Measurements from ENCODE around the gene FKBP5. TPM values are rescaled to one million over a fixed set of nuclear protein-coding genes. Genes with fewer than 3 reads are reported as not detected.

FKBP5 gene
- total and polyA plus RNA-seq, 10 of the 15 experiments (the other 5 are each of a cell fraction or from before 2014, with no cell fraction given): 29.0 to 123 (median 62.3) TPM

GRCh38 chr6:35638679-35639078 lies 50.0 kb downstream of the FKBP5 start (continued):
- TF ChIP-seq BCLAF1 (IDR thresholded peaks at IDR 0.05) (no peak), BCL11A (IDR thresholded peaks at IDR 0.05; ENCODE audit: low read depth, low read length) (no peak), SIX5 (IDR thresholded peaks at IDR 0.05; ENCODE audit: low read depth, low read length, severe bottlenecking) (no peak), NFXL1 (IDR thresholded peaks at IDR 0.05; ENCODE audit: borderline replicate concordance) (no peak), CHD4 (IDR thresholded peaks at IDR 0.05) (no peak), YY1 (IDR thresholded peaks at IDR 0.05; ENCODE audit: low read depth, low read length) (no peak), JUND (IDR thresholded peaks at IDR 0.05; ENCODE audit: low read depth, low read length) (no peak), NR2C2 (IDR thresholded peaks at IDR 0.05; ENCODE audit: borderline replicate concordance, control insufficient read depth, insufficient read length, low read depth) (no peak), ATF7 (IDR thresholded peaks at IDR 0.05; ENCODE audit: low read depth) (no peak), RFX5 (IDR thresholded peaks at IDR 0.05; ENCODE audit: low read depth, low read length) (no peak)

GRCh38 chr6:35637911-35638310 lies 50.8 kb downstream of the FKBP5 start:
- no peaks in the 10 kb centered on the region for H3K27me3 ChIP-seq (replicated peaks in 1 of 2; ENCODE audit: control insufficient read depth in 2 of 2, insufficient read depth in 2 of 2, low read length in 1 of 2)
- H3K27ac ChIP-seq (ENCODE audit: control insufficient read depth, insufficient read depth): no peak overlapping the region
- no TSS peak for BruUV-seq (replicated peaks)
- no peak overlapping the region for H2AFZ ChIP-seq (ENCODE audit: control insufficient read depth, low read depth, low read length)
- H3K9me3 ChIP-seq (replicated peaks; ENCODE audit: control insufficient read depth, insufficient read depth, low read length): no peaks in the 10 kb centered on the region
- no peak overlapping the region for H3K4me2 ChIP-seq (ENCODE audit: control insufficient read depth, insufficient read depth)
- no peaks in the 10 kb centered on the region for H3K4me1 ChIP-seq (ENCODE audit: control insufficient read depth, insufficient read depth, low read length)
- CTCF ChIA-PET: interaction anchor here (0.8 to 1.5 kb wide), 6 partner anchors 8 to 99 kb away, joined by 3 to 4 read pairs (median 3); no protein-coding TSS in a partner anchor
- peaks cover 6 to 11% of the 10 kb centered on the region in 2 experiments for H3K36me3 ChIP-seq (ENCODE audit: control insufficient read depth in 2 of 2, insufficient read depth in 2 of 2, low read length in 1 of 2)
- H3K9ac ChIP-seq (ENCODE audit: control insufficient read depth, insufficient read depth, low read length): no peak overlapping the region
- in situ Hi-C loops (cut with MboI) (no loop called here), intact Hi-C loops (cut with micrococcal nuclease; ENCODE audit: unreplicated experiment) (no loop called here)
- WGBS (ENCODE audit: insufficient coverage, insufficient replicate concordance, low lambda C conversion rate, missing lambda C conversion rate): 89% methylated on average over 1 of the region's 1 CpG
- DNase-seq (ENCODE audit: low read depth, low spot score) (no peak), FAIRE-seq (peak; percentile 18), ATAC-seq (no peak)
- POLR2A ChIA-PET: interaction anchor here (0.6 to 0.7 kb wide), 3 partner anchors 47 to 373 kb away, joined by 3 to 5 read pairs (median 3); no protein-coding TSS in a partner anchor
- RAD21 ChIA-PET (ENCODE audit: unreplicated experiment): interaction anchor here (1.7 kb wide), 1 partner anchor 98 kb away, joined by 6 read pairs; the partner anchor contains the start of gene ARMC12
- no peak overlapping the region for H3K4me3 ChIP-seq
- SMC1A ChIA-PET (ENCODE audit: uncharacterized antibody, unreplicated experiment): interaction anchor here (0.7 to 2.5 kb wide), 11 partner anchors 8 to 98 kb away, joined by 3 to 13 read pairs (median 3); partner anchors contain the start of gene ARMC12
- H4K20me1 ChIP-seq (ENCODE audit: control insufficient read depth, insufficient read depth): no peaks in the 10 kb centered on the region
- no peaks in the 10 kb centered on the region for H3K79me2 ChIP-seq (ENCODE audit: control insufficient read depth, insufficient read depth, low read length)
- TF ChIP-seq TARDBP (IDR thresholded peaks at IDR 0.05; ENCODE audit: borderline replicate concordance) (no peak), HCFC1 (IDR thresholded peaks at IDR 0.05; ENCODE audit: low read length) (no peak), RAD51 (IDR thresholded peaks at IDR 0.05) (no peak), ATF7 (IDR thresholded peaks at IDR 0.05; ENCODE audit: low read depth) (no peak), ZNF207 (IDR thresholded peaks at IDR 0.05; ENCODE audit: borderline replicate concordance) (no peak), RCOR1 (conservative IDR thresholded peaks at IDR 0.05; ENCODE audit: low read depth, low read length) (no peak), NR2C1 (IDR thresholded peaks at IDR 0.05) (no peak), JUND (IDR thresholded peaks at IDR 0.05; ENCODE audit: low read depth, low read length) (no peak), ZBTB40 (IDR thresholded peaks at IDR 0.05; ENCODE audit: borderline replicate concordance) (no peak), SUPT20H (IDR thresholded peaks at IDR 0.05; ENCODE audit: borderline replicate concordance, control insufficient read depth, low read depth, low read length) (no peak)

Data from GM12878 (cell line).